22Rv1 (cell line): Measurements from ENCODE around the gene ATG4B.

Experiments
- H3K27ac ChIP-seq: fragments of 450-650 bp; 2 replicates; pipeline ENCODE4 v1.5.1; 2017
- CTCF ChIP-seq: fragments of 450-650 bp; IDR thresholded peaks from 2 replicates; pipeline ENCODE4 v1.5.1; 2017; ENCODE audit warnings: mild to moderate bottlenecking
- ZFX ChIP-seq: fragments of 450-650 bp; IDR thresholded peaks from 2 replicates; pipeline ENCODE4 v1.6.1; 2017; ENCODE audit warnings: antibody characterized with exemption, borderline replicate concordance

ATG4B gene

GRCh38 chr2:241613017-241613780 lies 24.3 kb upstream of the ATG4B start:
- H3K27ac ChIP-seq, result no peak overlapping the region
- TF ChIP-seq ZFX, result no peak
- no peak for TF ChIP-seq CTCF

GRCh38 chr2:241615041-241615440 lies 22.5 kb upstream of the ATG4B start:
- no peak for TF ChIP-seq CTCF
- no peak for TF ChIP-seq ZFX
- no peak overlapping the region for H3K27ac ChIP-seq

- no peak overlapping the region for H3K27ac ChIP-seq
- TF ChIP-seq ZFX (no peak), CTCF (no peak)
These were observed 21.9 kb upstream of the ATG4B start for GRCh38 chr2:241615522-241616052.

- H3K27ac ChIP-seq, result no peak overlapping the region
- TF ChIP-seq ZFX (no peak), CTCF (no peak)
These were observed 21.0 kb upstream of the ATG4B start for GRCh38 chr2:241616168-241617125.

GRCh38 chr2:241617431-241618154 lies 19.9 kb upstream of the ATG4B start:
- TF ChIP-seq CTCF (no peak), ZFX (no peak)
- H3K27ac ChIP-seq, result no peak overlapping the region

- TF ChIP-seq ZFX, result no peak
- TF ChIP-seq CTCF, result no peak
- H3K27ac ChIP-seq, result no peak overlapping the region
These were observed 19.1 kb upstream of the ATG4B start for GRCh38 chr2:241618296-241618805.
